PC-9 (cell line): ENCODE results near the gene NFKBIL1. TPM values are rescaled to one million over a fixed set of nuclear protein-coding genes. Genes with fewer than 3 reads are reported as not detected.

ENCODE experiments used
- BruUV-seq: library from RNA; stranded (reverse); fragments of 400-500 nt; replicated peaks from 2 replicates; lab custom pipeline; 2021; lab: Mats Ljungman, UMichigan
- CTCF ChIA-PET: fragments of 300-600 bp; sonication (Branson Sonifier 250); formaldehyde crosslinking; loops from one replicate; lab custom pipeline; 2022; ENCODE audit warnings: antibody characterized with exemption; lab: Charles Lee
- POLR2A ChIA-PET: fragments of 300-600 bp; sonication (Branson Sonifier 250); formaldehyde crosslinking; loops from one replicate; lab custom pipeline; 2022; ENCODE audit warnings: antibody characterized with exemption; ENCODE audit not compliant: unreplicated experiment; lab: Charles Lee
- DNase-seq, 2 experiments: peaks; one replicate each; pipeline versions ENCODE4 v3.0.0 to v3.0.0-alpha.2; 2015 to 2022; ENCODE audit warnings: mixed read lengths in 1 of 2
- H2AFZ ChIP-seq: fragments of 200-600 bp; sonication (generic); 2 replicates; pipeline ENCODE4 v1.8.1; 2017; ENCODE audit warnings: antibody characterized with exemption
- H3F3A ChIP-seq: fragments of 200-600 bp; sonication (generic); 2 replicates; pipeline ENCODE4 v1.8.1; 2017; ENCODE audit warnings: antibody characterized with exemption, mild to moderate bottlenecking, low read depth; ENCODE audit not compliant: insufficient read depth
- H3K27ac ChIP-seq: fragments of 200-600 bp; sonication (generic); 2 replicates; pipeline ENCODE4 v1.6.1; 2016; ENCODE audit warnings: mixed run types
- H3K27me3 ChIP-seq: fragments of 200-600 bp; sonication (generic); 2 replicates; pipeline ENCODE4 v1.6.1; 2016; ENCODE audit warnings: low read depth, mixed run types; ENCODE audit not compliant: insufficient read depth
- H3K36me3 ChIP-seq: fragments of 200-600 bp; sonication (generic); 2 replicates; pipeline ENCODE4 v1.6.1; 2016; ENCODE audit warnings: low read depth, mixed run types
- H3K4me1 ChIP-seq: fragments of 200-600 bp; sonication (generic); replicated peaks from 2 replicates; pipeline ENCODE4 v1.6.1; 2016; ENCODE audit warnings: mixed run types; ENCODE audit not compliant: insufficient read depth
- H3K4me2 ChIP-seq: fragments of 200-600 bp; sonication (generic); 2 replicates; pipeline ENCODE4 v1.6.1; 2017; ENCODE audit warnings: mixed run types
- H3K4me3 ChIP-seq: fragments of 200-600 bp; sonication (generic); 2 replicates; pipeline ENCODE4 v1.6.1; 2016; ENCODE audit warnings: mixed run types
- H3K79me2 ChIP-seq: fragments of 200-600 bp; sonication (generic); 2 replicates; pipeline ENCODE4 v1.6.1; 2017; ENCODE audit warnings: low read depth, mixed run types
- H3K9me2 ChIP-seq: fragments of 200-600 bp; sonication (generic); 2 replicates; pipeline ENCODE4 v1.8.1; 2017; ENCODE audit warnings: mild to moderate bottlenecking; ENCODE audit not compliant: insufficient read depth
- H3K9me3 ChIP-seq: fragments of 200-600 bp; sonication (generic); 2 replicates; pipeline ENCODE4 v1.8.1; 2016; ENCODE audit warnings: low read depth; ENCODE audit not compliant: insufficient read depth
- H4K20me1 ChIP-seq: fragments of 200-600 bp; sonication (generic); 2 replicates; pipeline ENCODE4 v1.8.1; 2017; ENCODE audit not compliant: insufficient read depth
- CTCF ChIP-seq: fragments of 200-600 bp; sonication (generic); conservative IDR thresholded peaks from 2 replicates; pipeline ENCODE4 v1.6.1; 2017; ENCODE audit warnings: mixed run types, antibody characterized with exemption, mild to moderate bottlenecking, moderate library complexity
- EZH2 ChIP-seq: fragments of 200-600 bp; sonication (generic); IDR thresholded peaks from 2 replicates; pipeline ENCODE4 v1.8.0; 2017; ENCODE audit warnings: antibody characterized with exemption, low read depth
- intact Hi-C: fragments of 100-400 bp; cut with micrococcal nuclease; formaldehyde crosslinking; loops from one replicate; pipeline ENCODE4 v1.10.0; 2022; ENCODE audit not compliant: unreplicated experiment
- total RNA-seq: library from RNA; stranded (reverse); gene quantifications from 2 replicates; pipeline ENCODE4 v1.2.3, GENCODE V29; 2021

The NFKBIL1 gene
- total RNA-seq, 1 experiment from 2014 or later = 26.1 TPM

GRCh38 chr6:31525932-31526591 lies 21.3 kb upstream of the NFKBIL1 start:
- no peak overlapping the region for H3K27ac ChIP-seq
- no peak for TF ChIP-seq EZH2
- TF ChIP-seq CTCF = no peak
- CTCF ChIA-PET = interaction anchor here (0.6 kb wide), 1 partner anchor 30 kb away, joined by 3 read pairs; no protein-coding TSS in a partner anchor
- H3K4me1 ChIP-seq = 0 out of 2 replicates have a peak, but pooled peaks cover 7% of the 10 kb centered on the region
- no peak overlapping the region for H3K4me3 ChIP-seq
- peaks cover 16% of the 10 kb centered on the region; the same call in 1 of the 2 replicates for H4K20me1 ChIP-seq
- no peak overlapping the region for H3K4me2 ChIP-seq
- H3K79me2 ChIP-seq = no peaks in the 10 kb centered on the region
- H3F3A ChIP-seq = peaks cover 26% of the 10 kb centered on the region
- no peak overlapping the region for H2AFZ ChIP-seq
- no peaks in the 10 kb centered on the region for H3K27me3 ChIP-seq
- no TSS peak for BruUV-seq
- H3K36me3 ChIP-seq = peaks cover 6% of the 10 kb centered on the region; the same call in 1 of the 2 replicates
- no peaks in the 10 kb centered on the region for H3K9me3 ChIP-seq
- no peaks in the 10 kb centered on the region for H3K9me2 ChIP-seq
- POLR2A ChIA-PET = interaction anchor here (0.6 kb wide), 1 partner anchor 1898 kb away, joined by 3 read pairs; no protein-coding TSS in a partner anchor
- intact Hi-C loops = loop anchor here (5.0 kb wide), 1 partner anchor 34 kb away; no protein-coding TSS in a partner anchor
- DNase-seq = no peak

GRCh38 chr6:31528307-31528777 lies 19.1 kb upstream of the NFKBIL1 start:
- Histone ChIP-seq H3K36me3 (peaks cover 25% of the 10 kb centered on the region), H3K27me3 (no peaks in the 10 kb centered on the region), H3K4me2 (no peak overlapping the region), H3K27ac (no peak overlapping the region), H3K79me2 (0 out of 2 replicates have a peak, but pooled peaks cover under 1% of the 10 kb centered on the region), H3K9me3 (no peaks in the 10 kb centered on the region), H3K4me1 (0 out of 2 replicates have a peak, but pooled peaks cover 7% of the 10 kb centered on the region), H3F3A (peaks cover 47% of the 10 kb centered on the region), H3K9me2 (no peaks in the 10 kb centered on the region), H3K4me3 (no peak overlapping the region), H4K20me1 (peaks cover 37% of the 10 kb centered on the region), H2AFZ (no peak overlapping the region)
- no peak for TF ChIP-seq EZH2
- no peak for TF ChIP-seq CTCF
- intact Hi-C loops = loop anchor here (5.0 kb wide), 1 partner anchor 36 kb away; no protein-coding TSS in a partner anchor
- ChIA-PET POLR2A (interaction anchor here (0.6 to 0.7 kb wide), 2 partner anchors 33 to 1434 kb away, joined by 3 to 4 read pairs; no protein-coding TSS in a partner anchor), CTCF (interaction anchor here (0.7 kb wide), 1 partner anchor 646 kb away, joined by 9 read pairs; no protein-coding TSS in a partner anchor)
- no TSS peak for BruUV-seq
- no peak for DNase-seq

- intact Hi-C loops = loop anchor here (5.0 kb wide), 1 partner anchor 37 kb away; no protein-coding TSS in a partner anchor
- ChIA-PET CTCF (no interaction called here), POLR2A (interaction anchor here (0.7 kb wide), 1 partner anchor 33 kb away, joined by 4 read pairs; no protein-coding TSS in a partner anchor)
- Histone ChIP-seq H4K20me1 (peaks cover 43% of the 10 kb centered on the region), H3K27ac (no peak within 1 kb of the TSS), H3K27me3 (no peaks in the 10 kb centered on the region), H2AFZ (no peak within 1 kb of the TSS), H3K4me3 (no peak within 1 kb of the TSS), H3K4me1 (0 out of 2 replicates have a peak, but pooled peaks cover 7% of the 10 kb centered on the region), H3K79me2 (0 out of 2 replicates have a peak, but pooled peaks cover 5% of the 10 kb centered on the region), H3K9me3 (no peaks in the 10 kb centered on the region), H3K36me3 (peaks cover 30% of the 10 kb centered on the region), H3K9me2 (no peaks in the 10 kb centered on the region), H3K4me2 (no peak within 1 kb of the TSS), H3F3A (peaks cover 52% of the 10 kb centered on the region)
- BruUV-seq = no TSS peak
- DNase-seq = no peak
- TF ChIP-seq CTCF (no peak), EZH2 (no peak)
Measured at GRCh38 chr6:31528821-31529328, 18.5 kb upstream of the NFKBIL1 start, which contains the start of gene MCCD1. Gene MCCD1, plus strand, starts transcription at chr6:31528962. Its CDS starts 53 bp downstream, at chr6:31529015.
